Measurements from ENCODE around the gene MARCHF2.
A peak's percentile ranks its signal among the peaks of the same experiment; 100 is the strongest.

- TF ChIP-seq CTCF (IDR thresholded peaks at IDR 0.05) (no peak), POLR2A (IDR thresholded peaks at IDR 0.05) (peak; percentile 97 to 98 (median 97))
Measured at GRCh38 chr19:8444677-8445487, 31.8 kb downstream of the MARCHF2 start, which contains the start of gene HNRNPM.
